GM23338 (cell line): Measurements from ENCODE around the gene GRAMD1A. TPM values are rescaled to one million over a fixed set of nuclear protein-coding genes. Genes with fewer than 3 reads are reported as not detected.

ENCODE experiments used
- ATAC-seq: fragments of 200-7000 bp; cut with Tn5 transposase; 3 replicates; pipeline ENCODE4 v1.9.1; 2020
- DNase-seq: peaks from one replicate; pipeline ENCODE4 v3.0.0-alpha.2; 2015; ENCODE audit warnings: low spot score
- H2AFZ ChIP-seq: fragments of 200-600 bp; sonication (generic); 2 replicates; pipeline ENCODE4 v1.8.0; 2016; ENCODE audit warnings: antibody characterized with exemption, mild to moderate bottlenecking, moderate library complexity
- H3F3A ChIP-seq: fragments of 200-600 bp; sonication (generic); replicated peaks from 2 replicates; pipeline ENCODE4 v1.8.0; 2017; ENCODE audit warnings: antibody characterized with exemption, mixed run types, low read depth
- H3K27ac ChIP-seq: fragments of 200-600 bp; sonication (generic); 2 replicates; pipeline ENCODE4 v1.6.1; 2016; ENCODE audit warnings: low read depth
- H3K27me3 ChIP-seq: fragments of 200-600 bp; sonication (generic); 2 replicates; pipeline ENCODE4 v1.8.0; 2016; ENCODE audit warnings: mild to moderate bottlenecking, mixed run types, moderate library complexity; ENCODE audit not compliant: insufficient read depth
- H3K36me3 ChIP-seq: fragments of 200-600 bp; sonication (generic); 2 replicates; pipeline ENCODE4 v1.8.0; 2016; ENCODE audit warnings: mild to moderate bottlenecking; ENCODE audit not compliant: insufficient read depth
- H3K4me1 ChIP-seq: fragments of 200-600 bp; sonication (generic); 2 replicates; pipeline ENCODE4 v1.8.0; 2016; ENCODE audit warnings: mild to moderate bottlenecking, moderate library complexity; ENCODE audit not compliant: insufficient read depth
- H3K4me2 ChIP-seq: fragments of 200-600 bp; sonication (generic); 2 replicates; pipeline ENCODE4 v1.7.1; 2017; ENCODE audit warnings: mixed run types
- H3K4me3 ChIP-seq: fragments of 200-600 bp; sonication (generic); 2 replicates; pipeline ENCODE4 v1.6.1; 2016; ENCODE audit warnings: mixed run types
- H3K79me2 ChIP-seq: fragments of 200-600 bp; sonication (generic); replicated peaks from 2 replicates; pipeline ENCODE4 v1.8.0; 2017; ENCODE audit warnings: mild to moderate bottlenecking; ENCODE audit not compliant: insufficient read depth
- H3K9me2 ChIP-seq: fragments of 200-600 bp; sonication (generic); 2 replicates; pipeline ENCODE4 v1.8.0; 2017; ENCODE audit not compliant: insufficient read depth
- H4K20me1 ChIP-seq: fragments of 200-600 bp; sonication (generic); replicated peaks from 2 replicates; pipeline ENCODE4 v1.8.0; 2017; ENCODE audit warnings: mild to moderate bottlenecking; ENCODE audit not compliant: insufficient read depth
- H3K27ac Mint-ChIP-seq: 2 replicates; pipeline ENCODE4 v1.8.0; 2020; ENCODE audit warnings: inconsistent platforms, mild to moderate bottlenecking, moderate library complexity, mixed read lengths
- H3K27me3 Mint-ChIP-seq: 3 replicates; pipeline ENCODE4 v1.8.0; 2022; ENCODE audit warnings: low read depth, mild to moderate bottlenecking, moderate library complexity, mixed read lengths, inconsistent platforms; ENCODE audit not compliant: insufficient read depth, poor library complexity
- H3K36me3 Mint-ChIP-seq: 3 replicates; pipeline ENCODE4 v1.8.0; 2021; ENCODE audit warnings: low read depth, mild to moderate bottlenecking, inconsistent platforms, moderate library complexity, mixed read lengths
- H3K4me1 Mint-ChIP-seq: 3 replicates; pipeline ENCODE4 v1.8.0; 2020; ENCODE audit warnings: mild to moderate bottlenecking, inconsistent platforms, mixed read lengths
- H3K4me3 Mint-ChIP-seq: 3 replicates; pipeline ENCODE4 v1.8.0; 2021; ENCODE audit warnings: moderate library complexity, mild to moderate bottlenecking, inconsistent platforms, mixed read lengths
- H3K9me3 Mint-ChIP-seq: 3 replicates; pipeline ENCODE4 v1.8.0; 2020; ENCODE audit warnings: moderate library complexity, mild to moderate bottlenecking, inconsistent platforms, mixed read lengths
- CREB1 ChIP-seq: fragments of 250-450 bp; sonication (Bioruptor Pico); IDR thresholded peaks from 2 replicates; pipeline ENCODE4 v1.5.0; 2020; ENCODE audit warnings: low read depth, mild to moderate bottlenecking, moderate library complexity
- EZH2 ChIP-seq: fragments of 200-600 bp; sonication (generic); IDR thresholded peaks from one replicate; pipeline ENCODE4 v1.8.0; 2017; ENCODE audit warnings: antibody characterized with exemption, mild to moderate bottlenecking, low read depth; ENCODE audit not compliant: unreplicated experiment
- EZH2phosphoT487 ChIP-seq: fragments of 200-600 bp; sonication (generic); IDR thresholded peaks from one replicate; pipeline ENCODE4 v1.8.1; 2018; ENCODE audit warnings: antibody characterized with exemption; ENCODE audit not compliant: unreplicated experiment
- JUNB ChIP-seq: IDR thresholded peaks from one replicate; pipeline ENCODE4 v1.6.1; 2016; ENCODE audit warnings: antibody characterized with exemption; ENCODE audit not compliant: unreplicated experiment
- NANOG ChIP-seq: IDR thresholded peaks from 2 replicates; pipeline ENCODE4 v1.6.1; 2016; ENCODE audit warnings: antibody characterized with exemption, borderline replicate concordance
- POLR2AphosphoS5 ChIP-seq: IDR thresholded peaks from 2 replicates; pipeline ENCODE4 v1.6.1; 2016; ENCODE audit warnings: antibody characterized with exemption, low read depth
- STAT1 ChIP-seq: IDR thresholded peaks from one replicate; pipeline ENCODE4 v1.6.1; 2016; ENCODE audit warnings: antibody characterized with exemption; ENCODE audit not compliant: unreplicated experiment
- ZNF114 ChIP-seq: fragments of 250-450 bp; sonication (Bioruptor Pico); IDR thresholded peaks from 2 replicates; pipeline ENCODE4 v1.5.0; 2020; ENCODE audit warnings: mild to moderate bottlenecking, moderate library complexity
- ZNF331 ChIP-seq: fragments of 250-450 bp; sonication (Bioruptor Pico); IDR thresholded peaks from 2 replicates; pipeline ENCODE4 v1.5.0; 2020; ENCODE audit warnings: low read depth, mild to moderate bottlenecking, moderate library complexity
- polyA plus RNA-seq: library from polyadenylated mRNA; unstranded; fragments of >200 nt; fragmentation: Nextera tagmentation; extraction: Ambion mirVana; gene quantifications from 2 replicates; pipeline ENCODE4 v1.2.1, GENCODE V29; 2016
- total RNA-seq: library from RNA; depleted of rRNA; stranded (reverse); fragments of >200 nt; shearing (Covaris generic); gene quantifications from 2 replicates; pipeline ENCODE4 v1.2.3, GENCODE V29; 2014
- TF ChIP-seq, protein P1 (sequence below): IDR thresholded peaks from one replicate; pipeline ENCODE4 v1.6.1; 2018; ENCODE audit warnings: antibody characterized with exemption; ENCODE audit not compliant: unreplicated experiment
- TF ChIP-seq, protein P2 (sequence below), 2 experiments: fragments of 200-600 bp in 1 of 2; sonication (generic) in 1 of 2; conservative IDR thresholded peaks; 2 replicates each; pipeline versions ENCODE4 v1.5.1 to v1.6.1; 2016 to 2017; ENCODE audit warnings: antibody characterized with exemption in 2 of 2, low read depth in 2 of 2, mild to moderate bottlenecking in 2 of 2, moderate library complexity in 1 of 2
- TF ChIP-seq, protein P3 (sequence below): fragments of 250-450 bp; sonication (Bioruptor Pico); IDR thresholded peaks from 2 replicates; pipeline ENCODE4 v1.5.0; 2020; ENCODE audit warnings: mild to moderate bottlenecking, moderate library complexity
- TF ChIP-seq, protein P4 (sequence below): IDR thresholded peaks from 2 replicates; pipeline ENCODE4 v1.6.1; 2016; ENCODE audit warnings: antibody characterized with exemption

The GRAMD1A gene
- total and polyA plus RNA-seq, 2 experiments from 2014 or later: 122 to 174 TPM

DNA sequence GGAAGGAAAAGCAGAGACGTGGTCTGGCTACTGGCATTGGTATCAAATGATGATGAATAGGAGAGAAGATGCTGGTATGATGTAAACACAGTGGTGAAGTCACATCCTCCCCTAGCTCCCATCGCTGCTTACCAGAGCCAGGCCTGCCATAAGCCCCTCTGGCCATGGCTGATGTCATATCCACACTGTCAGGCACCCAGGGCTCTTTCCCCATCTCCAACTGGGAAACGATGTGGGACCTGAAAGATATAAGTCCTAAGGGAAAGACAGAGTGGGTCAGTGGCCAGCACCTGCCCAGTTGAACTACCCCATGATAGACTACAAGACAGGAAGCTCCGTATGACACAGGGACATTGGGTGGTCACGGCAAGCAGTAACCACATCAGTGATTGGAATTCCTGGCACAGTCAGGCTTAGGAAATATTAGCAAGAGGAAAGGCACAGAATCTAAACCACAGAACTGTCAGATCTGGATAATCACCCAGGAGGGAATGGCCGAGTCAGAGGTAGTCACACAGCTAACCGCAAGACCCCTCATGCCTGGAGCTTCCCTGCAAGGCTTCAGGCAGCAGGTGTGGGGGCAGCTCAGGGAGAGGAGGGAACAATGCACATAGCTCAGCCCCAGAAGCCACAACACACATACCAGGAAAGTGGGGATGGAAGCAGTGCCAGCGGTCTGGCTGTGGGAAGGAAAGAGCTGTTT is 39.9 kb upstream of the GRAMD1A start:
- Mint-ChIP-seq H3K27me3 (peaks cover 16% of the 10 kb centered on the region), H3K36me3 (peaks cover 68% of the 10 kb centered on the region), H3K4me1 (peaks cover 13% of the 10 kb centered on the region), H3K4me3 (no peak overlapping the region; the same call in 2 of the 3 replicates), H3K9me3 (peaks cover 68% of the 10 kb centered on the region), H3K27ac (peak overlapping the region; percentile 54; the same call in 1 of the 2 replicates)
- H3K9me2 ChIP-seq: no peaks in the 10 kb centered on the region
- 0 out of 2 replicates have a peak, but pooled peaks cover 3% of the 10 kb centered on the region for H3F3A ChIP-seq
- H3K4me2 ChIP-seq: no peak overlapping the region
- H2AFZ ChIP-seq: no peak overlapping the region
- ATAC-seq (no peak), DNase-seq (no peak)
- H3K4me1 ChIP-seq: peaks cover 13% of the 10 kb centered on the region
- H3K27me3 ChIP-seq: peaks cover 11% of the 10 kb centered on the region
- peaks cover 15% of the 10 kb centered on the region for H3K79me2 ChIP-seq
- TF ChIP-seq, protein P1, sequence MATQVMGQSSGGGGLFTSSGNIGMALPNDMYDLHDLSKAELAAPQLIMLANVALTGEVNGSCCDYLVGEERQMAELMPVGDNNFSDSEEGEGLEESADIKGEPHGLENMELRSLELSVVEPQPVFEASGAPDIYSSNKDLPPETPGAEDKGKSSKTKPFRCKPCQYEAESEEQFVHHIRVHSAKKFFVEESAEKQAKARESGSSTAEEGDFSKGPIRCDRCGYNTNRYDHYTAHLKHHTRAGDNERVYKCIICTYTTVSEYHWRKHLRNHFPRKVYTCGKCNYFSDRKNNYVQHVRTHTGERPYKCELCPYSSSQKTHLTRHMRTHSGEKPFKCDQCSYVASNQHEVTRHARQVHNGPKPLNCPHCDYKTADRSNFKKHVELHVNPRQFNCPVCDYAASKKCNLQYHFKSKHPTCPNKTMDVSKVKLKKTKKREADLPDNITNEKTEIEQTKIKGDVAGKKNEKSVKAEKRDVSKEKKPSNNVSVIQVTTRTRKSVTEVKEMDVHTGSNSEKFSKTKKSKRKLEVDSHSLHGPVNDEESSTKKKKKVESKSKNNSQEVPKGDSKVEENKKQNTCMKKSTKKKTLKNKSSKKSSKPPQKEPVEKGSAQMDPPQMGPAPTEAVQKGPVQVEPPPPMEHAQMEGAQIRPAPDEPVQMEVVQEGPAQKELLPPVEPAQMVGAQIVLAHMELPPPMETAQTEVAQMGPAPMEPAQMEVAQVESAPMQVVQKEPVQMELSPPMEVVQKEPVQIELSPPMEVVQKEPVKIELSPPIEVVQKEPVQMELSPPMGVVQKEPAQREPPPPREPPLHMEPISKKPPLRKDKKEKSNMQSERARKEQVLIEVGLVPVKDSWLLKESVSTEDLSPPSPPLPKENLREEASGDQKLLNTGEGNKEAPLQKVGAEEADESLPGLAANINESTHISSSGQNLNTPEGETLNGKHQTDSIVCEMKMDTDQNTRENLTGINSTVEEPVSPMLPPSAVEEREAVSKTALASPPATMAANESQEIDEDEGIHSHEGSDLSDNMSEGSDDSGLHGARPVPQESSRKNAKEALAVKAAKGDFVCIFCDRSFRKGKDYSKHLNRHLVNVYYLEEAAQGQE: no peak
- TF ChIP-seq, protein P2, sequence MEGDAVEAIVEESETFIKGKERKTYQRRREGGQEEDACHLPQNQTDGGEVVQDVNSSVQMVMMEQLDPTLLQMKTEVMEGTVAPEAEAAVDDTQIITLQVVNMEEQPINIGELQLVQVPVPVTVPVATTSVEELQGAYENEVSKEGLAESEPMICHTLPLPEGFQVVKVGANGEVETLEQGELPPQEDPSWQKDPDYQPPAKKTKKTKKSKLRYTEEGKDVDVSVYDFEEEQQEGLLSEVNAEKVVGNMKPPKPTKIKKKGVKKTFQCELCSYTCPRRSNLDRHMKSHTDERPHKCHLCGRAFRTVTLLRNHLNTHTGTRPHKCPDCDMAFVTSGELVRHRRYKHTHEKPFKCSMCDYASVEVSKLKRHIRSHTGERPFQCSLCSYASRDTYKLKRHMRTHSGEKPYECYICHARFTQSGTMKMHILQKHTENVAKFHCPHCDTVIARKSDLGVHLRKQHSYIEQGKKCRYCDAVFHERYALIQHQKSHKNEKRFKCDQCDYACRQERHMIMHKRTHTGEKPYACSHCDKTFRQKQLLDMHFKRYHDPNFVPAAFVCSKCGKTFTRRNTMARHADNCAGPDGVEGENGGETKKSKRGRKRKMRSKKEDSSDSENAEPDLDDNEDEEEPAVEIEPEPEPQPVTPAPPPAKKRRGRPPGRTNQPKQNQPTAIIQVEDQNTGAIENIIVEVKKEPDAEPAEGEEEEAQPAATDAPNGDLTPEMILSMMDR (conservative IDR thresholded peaks at IDR 0.05; ENCODE audit: low read depth in 2 of 2): no peak
- TF ChIP-seq POLR2AphosphoS5 (no peak), STAT1 (no peak), ZNF114 (no peak), EZH2phosphoT487 (no peak), EZH2 (no peak), JUNB (no peak), CREB1 (CRISPR knock-in tag) (no peak), NANOG (no peak), ZNF331 (CRISPR knock-in tag) (no peak)
- TF ChIP-seq, protein P3, sequence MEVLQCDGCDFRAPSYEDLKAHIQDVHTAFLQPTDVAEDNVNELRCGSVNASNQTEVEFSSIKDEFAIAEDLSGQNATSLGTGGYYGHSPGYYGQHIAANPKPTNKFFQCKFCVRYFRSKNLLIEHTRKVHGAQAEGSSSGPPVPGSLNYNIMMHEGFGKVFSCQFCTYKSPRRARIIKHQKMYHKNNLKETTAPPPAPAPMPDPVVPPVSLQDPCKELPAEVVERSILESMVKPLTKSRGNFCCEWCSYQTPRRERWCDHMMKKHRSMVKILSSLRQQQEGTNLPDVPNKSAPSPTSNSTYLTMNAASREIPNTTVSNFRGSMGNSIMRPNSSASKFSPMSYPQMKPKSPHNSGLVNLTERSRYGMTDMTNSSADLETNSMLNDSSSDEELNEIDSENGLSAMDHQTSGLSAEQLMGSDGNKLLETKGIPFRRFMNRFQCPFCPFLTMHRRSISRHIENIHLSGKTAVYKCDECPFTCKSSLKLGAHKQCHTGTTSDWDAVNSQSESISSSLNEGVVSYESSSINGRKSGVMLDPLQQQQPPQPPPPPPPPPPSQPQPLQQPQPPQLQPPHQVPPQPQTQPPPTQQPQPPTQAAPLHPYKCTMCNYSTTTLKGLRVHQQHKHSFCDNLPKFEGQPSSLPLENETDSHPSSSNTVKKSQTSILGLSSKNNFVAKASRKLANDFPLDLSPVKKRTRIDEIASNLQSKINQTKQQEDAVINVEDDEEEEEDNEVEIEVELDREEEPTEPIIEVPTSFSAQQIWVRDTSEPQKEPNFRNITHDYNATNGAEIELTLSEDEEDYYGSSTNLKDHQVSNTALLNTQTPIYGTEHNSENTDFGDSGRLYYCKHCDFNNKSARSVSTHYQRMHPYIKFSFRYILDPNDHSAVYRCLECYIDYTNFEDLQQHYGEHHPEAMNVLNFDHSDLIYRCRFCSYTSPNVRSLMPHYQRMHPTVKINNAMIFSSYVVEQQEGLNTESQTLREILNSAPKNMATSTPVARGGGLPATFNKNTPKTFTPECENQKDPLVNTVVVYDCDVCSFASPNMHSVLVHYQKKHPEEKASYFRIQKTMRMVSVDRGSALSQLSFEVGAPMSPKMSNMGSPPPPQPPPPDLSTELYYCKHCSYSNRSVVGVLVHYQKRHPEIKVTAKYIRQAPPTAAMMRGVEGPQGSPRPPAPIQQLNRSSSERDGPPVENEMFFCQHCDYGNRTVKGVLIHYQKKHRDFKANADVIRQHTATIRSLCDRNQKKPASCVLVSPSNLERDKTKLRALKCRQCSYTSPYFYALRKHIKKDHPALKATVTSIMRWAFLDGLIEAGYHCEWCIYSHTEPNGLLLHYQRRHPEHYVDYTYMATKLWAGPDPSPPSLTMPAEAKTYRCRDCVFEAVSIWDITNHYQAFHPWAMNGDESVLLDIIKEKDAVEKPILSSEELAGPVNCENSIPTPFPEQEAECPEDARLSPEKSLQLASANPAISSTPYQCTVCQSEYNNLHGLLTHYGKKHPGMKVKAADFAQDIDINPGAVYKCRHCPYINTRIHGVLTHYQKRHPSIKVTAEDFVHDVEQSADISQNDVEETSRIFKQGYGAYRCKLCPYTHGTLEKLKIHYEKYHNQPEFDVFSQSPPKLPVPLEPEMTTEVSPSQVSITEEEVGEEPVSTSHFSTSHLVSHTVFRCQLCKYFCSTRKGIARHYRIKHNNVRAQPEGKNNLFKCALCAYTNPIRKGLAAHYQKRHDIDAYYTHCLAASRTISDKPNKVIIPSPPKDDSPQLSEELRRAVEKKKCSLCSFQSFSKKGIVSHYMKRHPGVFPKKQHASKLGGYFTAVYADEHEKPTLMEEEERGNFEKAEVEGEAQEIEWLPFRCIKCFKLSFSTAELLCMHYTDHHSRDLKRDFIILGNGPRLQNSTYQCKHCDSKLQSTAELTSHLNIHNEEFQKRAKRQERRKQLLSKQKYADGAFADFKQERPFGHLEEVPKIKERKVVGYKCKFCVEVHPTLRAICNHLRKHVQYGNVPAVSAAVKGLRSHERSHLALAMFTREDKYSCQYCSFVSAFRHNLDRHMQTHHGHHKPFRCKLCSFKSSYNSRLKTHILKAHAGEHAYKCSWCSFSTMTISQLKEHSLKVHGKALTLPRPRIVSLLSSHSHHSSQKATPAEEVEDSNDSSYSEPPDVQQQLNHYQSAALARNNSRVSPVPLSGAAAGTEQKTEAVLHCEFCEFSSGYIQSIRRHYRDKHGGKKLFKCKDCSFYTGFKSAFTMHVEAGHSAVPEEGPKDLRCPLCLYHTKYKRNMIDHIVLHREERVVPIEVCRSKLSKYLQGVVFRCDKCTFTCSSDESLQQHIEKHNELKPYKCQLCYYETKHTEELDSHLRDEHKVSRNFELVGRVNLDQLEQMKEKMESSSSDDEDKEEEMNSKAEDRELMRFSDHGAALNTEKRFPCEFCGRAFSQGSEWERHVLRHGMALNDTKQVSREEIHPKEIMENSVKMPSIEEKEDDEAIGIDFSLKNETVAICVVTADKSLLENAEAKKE (CRISPR knock-in tag): no peak
- TF ChIP-seq, protein P4, sequence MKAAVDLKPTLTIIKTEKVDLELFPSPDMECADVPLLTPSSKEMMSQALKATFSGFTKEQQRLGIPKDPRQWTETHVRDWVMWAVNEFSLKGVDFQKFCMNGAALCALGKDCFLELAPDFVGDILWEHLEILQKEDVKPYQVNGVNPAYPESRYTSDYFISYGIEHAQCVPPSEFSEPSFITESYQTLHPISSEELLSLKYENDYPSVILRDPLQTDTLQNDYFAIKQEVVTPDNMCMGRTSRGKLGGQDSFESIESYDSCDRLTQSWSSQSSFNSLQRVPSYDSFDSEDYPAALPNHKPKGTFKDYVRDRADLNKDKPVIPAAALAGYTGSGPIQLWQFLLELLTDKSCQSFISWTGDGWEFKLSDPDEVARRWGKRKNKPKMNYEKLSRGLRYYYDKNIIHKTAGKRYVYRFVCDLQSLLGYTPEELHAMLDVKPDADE: no peak
- H3K27ac ChIP-seq: no peak overlapping the region
- H3K4me3 ChIP-seq: no peak overlapping the region
- H4K20me1 ChIP-seq: no peaks in the 10 kb centered on the region
- H3K36me3 ChIP-seq: peaks cover 35% of the 10 kb centered on the region
